MCF 10A (cell line): ENCODE results near the gene GNG2. TPM values are rescaled to one million over a fixed set of nuclear protein-coding genes. Genes with fewer than 3 reads are reported as not detected.

Experiments
- BruUV-seq: library from RNA; stranded (reverse); fragments of 400-500 nt; replicated peaks from 2 replicates; lab custom pipeline; 2021; lab: Mats Ljungman, UMichigan
- CTCF ChIA-PET: fragments of 300-600 bp; sonication (Branson Sonifier 250); formaldehyde crosslinking; extraction: SDS; loops from one replicate; lab custom pipeline; 2021; ENCODE audit warnings: antibody characterized with exemption, inconsistent platforms; lab: Yijun Ruan, JAX
- POLR2A ChIA-PET: fragments of 300-600, 350-650 bp; sonication (Branson Sonifier 250); formaldehyde crosslinking; extraction: SDS; loops from one replicate; lab custom pipeline; 2020; ENCODE audit warnings: antibody characterized with exemption, inconsistent platforms; lab: Yijun Ruan, JAX
- DNase-seq: peaks from one replicate; pipeline ENCODE4 v3.0.0-alpha.2; 2018; ENCODE audit not compliant: unreplicated experiment
- H3K27ac Mint-ChIP-seq: one replicate; pipeline ENCODE4 v1.8.0; 2022; ENCODE audit warnings: mild to moderate bottlenecking, low read depth, mixed read lengths; ENCODE audit not compliant: unreplicated experiment
- H3K27me3 Mint-ChIP-seq: one replicate; pipeline ENCODE4 v1.8.0; 2022; ENCODE audit warnings: mixed read lengths; ENCODE audit not compliant: insufficient read depth, unreplicated experiment
- H3K36me3 Mint-ChIP-seq: one replicate; pipeline ENCODE4 v1.8.0; 2022; ENCODE audit warnings: mild to moderate bottlenecking, moderate library complexity, mixed read lengths; ENCODE audit not compliant: insufficient read depth, unreplicated experiment
- H3K4me1 Mint-ChIP-seq: one replicate; pipeline ENCODE4 v1.8.0; 2022; ENCODE audit warnings: mixed read lengths; ENCODE audit not compliant: insufficient read depth, unreplicated experiment
- H3K4me3 Mint-ChIP-seq: one replicate; pipeline ENCODE4 v1.8.0; 2022; ENCODE audit warnings: mild to moderate bottlenecking, moderate library complexity, mixed read lengths; ENCODE audit not compliant: unreplicated experiment
- H3K9me3 Mint-ChIP-seq: one replicate; pipeline ENCODE4 v1.8.0; 2022; ENCODE audit warnings: mixed read lengths; ENCODE audit not compliant: unreplicated experiment
- intact Hi-C: fragments of 100-400 bp; cut with micrococcal nuclease; formaldehyde crosslinking; loops from 2 replicates; pipeline ENCODE4 v1.14.1; 2022
- total RNA-seq: library from RNA; stranded (reverse); gene quantifications from 2 replicates; pipeline ENCODE4 v1.2.3, GENCODE V29; 2022
- TF ChIP-seq, protein P1 (sequence below): fragments of 200-600 bp; IDR thresholded peaks from one replicate; pipeline ENCODE4 v1.8.0; 2022; ENCODE audit warnings: antibody characterized with exemption, mild to moderate bottlenecking; ENCODE audit not compliant: unreplicated experiment

GNG2 gene
- total RNA-seq, 1 experiment from 2014 or later: 0.28 TPM

DNA sequence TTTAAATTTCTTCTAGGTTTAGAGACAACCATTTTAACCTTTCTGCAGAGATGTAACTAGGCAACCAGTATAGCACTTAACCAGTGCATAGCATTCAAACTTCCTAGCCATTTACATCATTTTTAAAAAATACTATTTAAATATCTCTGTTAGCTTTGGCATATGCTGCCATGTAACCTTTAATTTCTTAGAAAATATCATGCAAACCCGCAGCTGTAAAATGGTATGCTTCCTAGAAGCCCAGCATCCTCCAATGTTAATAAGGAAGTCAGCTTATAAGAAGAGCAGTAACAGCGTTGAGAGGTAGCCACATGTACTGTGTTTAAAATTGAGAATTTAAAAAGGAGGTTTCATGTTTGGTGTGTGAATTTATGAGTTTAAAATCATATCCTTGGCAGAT lies 22.8 kb downstream of the GNG2 start:
- no TSS peak for BruUV-seq
- H3K36me3 Mint-ChIP-seq: no peaks in the 10 kb centered on the region
- no peaks in the 10 kb centered on the region for H3K9me3 Mint-ChIP-seq
- H3K27me3 Mint-ChIP-seq: no peaks in the 10 kb centered on the region
- TF ChIP-seq, protein P1, sequence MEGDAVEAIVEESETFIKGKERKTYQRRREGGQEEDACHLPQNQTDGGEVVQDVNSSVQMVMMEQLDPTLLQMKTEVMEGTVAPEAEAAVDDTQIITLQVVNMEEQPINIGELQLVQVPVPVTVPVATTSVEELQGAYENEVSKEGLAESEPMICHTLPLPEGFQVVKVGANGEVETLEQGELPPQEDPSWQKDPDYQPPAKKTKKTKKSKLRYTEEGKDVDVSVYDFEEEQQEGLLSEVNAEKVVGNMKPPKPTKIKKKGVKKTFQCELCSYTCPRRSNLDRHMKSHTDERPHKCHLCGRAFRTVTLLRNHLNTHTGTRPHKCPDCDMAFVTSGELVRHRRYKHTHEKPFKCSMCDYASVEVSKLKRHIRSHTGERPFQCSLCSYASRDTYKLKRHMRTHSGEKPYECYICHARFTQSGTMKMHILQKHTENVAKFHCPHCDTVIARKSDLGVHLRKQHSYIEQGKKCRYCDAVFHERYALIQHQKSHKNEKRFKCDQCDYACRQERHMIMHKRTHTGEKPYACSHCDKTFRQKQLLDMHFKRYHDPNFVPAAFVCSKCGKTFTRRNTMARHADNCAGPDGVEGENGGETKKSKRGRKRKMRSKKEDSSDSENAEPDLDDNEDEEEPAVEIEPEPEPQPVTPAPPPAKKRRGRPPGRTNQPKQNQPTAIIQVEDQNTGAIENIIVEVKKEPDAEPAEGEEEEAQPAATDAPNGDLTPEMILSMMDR: no peak
- ChIA-PET POLR2A (interaction anchor here (0.6 kb wide), 1 partner anchor 32 kb away, joined by 3 read pairs; no protein-coding TSS in a partner anchor), CTCF (no interaction called here)
- DNase-seq: no peak
- no peak overlapping the region for H3K4me3 Mint-ChIP-seq
- no peaks in the 10 kb centered on the region for H3K4me1 Mint-ChIP-seq
- H3K27ac Mint-ChIP-seq: no peak overlapping the region
- intact Hi-C loops: no loop called here

DNA sequence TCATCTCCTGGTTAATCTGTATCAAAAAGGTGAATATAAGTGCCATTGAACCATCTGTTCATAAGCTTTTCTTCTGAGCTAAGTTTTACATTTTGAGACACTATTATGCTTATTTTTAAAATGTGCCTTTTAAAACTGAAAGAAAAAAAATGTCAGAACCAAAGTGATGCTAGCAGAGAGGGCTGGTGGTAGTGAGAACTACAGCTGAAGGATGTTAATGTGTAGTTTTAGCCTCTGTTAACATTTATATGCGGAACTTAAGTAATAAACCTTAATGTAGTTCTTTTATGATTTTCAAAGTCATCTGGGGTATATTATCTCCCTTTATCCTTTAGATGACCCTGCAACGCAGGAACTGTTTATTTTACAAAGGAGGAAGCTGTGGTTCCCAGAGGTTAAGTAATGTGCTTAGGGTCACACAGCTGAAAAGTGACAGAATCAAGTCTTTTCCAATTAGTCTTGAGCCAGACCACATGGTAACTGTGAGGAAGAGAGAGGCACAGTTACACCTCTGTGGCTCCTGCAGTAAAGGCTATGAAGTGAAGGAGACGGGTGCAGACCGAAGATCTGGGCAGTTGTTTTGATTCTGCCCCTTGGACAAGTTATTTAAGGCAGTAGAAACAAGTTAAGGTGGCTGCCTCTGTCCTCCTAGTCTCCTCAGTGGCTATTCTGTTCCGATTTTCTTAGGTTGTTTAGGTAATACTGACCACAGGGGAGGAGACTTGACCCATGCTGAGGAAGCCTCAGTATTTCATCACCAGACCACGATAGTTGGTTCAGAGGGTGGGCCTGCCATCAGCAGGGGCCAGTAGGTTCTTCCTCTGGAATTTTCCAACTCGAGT lies 23.9 kb downstream of the GNG2 start:
- no peak overlapping the region for H3K27ac Mint-ChIP-seq
- H3K4me3 Mint-ChIP-seq: no peak overlapping the region
- no peaks in the 10 kb centered on the region for H3K36me3 Mint-ChIP-seq
- TF ChIP-seq, protein P1: no peak
- ChIA-PET POLR2A (interaction anchor here (0.9 kb wide), 1 partner anchor 38 kb away, joined by 3 read pairs; no protein-coding TSS in a partner anchor), CTCF (interaction anchor here (0.6 kb wide), 1 partner anchor 73 kb away, joined by 4 read pairs; no protein-coding TSS in a partner anchor)
- H3K27me3 Mint-ChIP-seq: no peaks in the 10 kb centered on the region
- H3K9me3 Mint-ChIP-seq: no peaks in the 10 kb centered on the region
- no peak for DNase-seq
- BruUV-seq: no TSS peak
- intact Hi-C loops: no loop called here
- no peaks in the 10 kb centered on the region for H3K4me1 Mint-ChIP-seq

DNA sequence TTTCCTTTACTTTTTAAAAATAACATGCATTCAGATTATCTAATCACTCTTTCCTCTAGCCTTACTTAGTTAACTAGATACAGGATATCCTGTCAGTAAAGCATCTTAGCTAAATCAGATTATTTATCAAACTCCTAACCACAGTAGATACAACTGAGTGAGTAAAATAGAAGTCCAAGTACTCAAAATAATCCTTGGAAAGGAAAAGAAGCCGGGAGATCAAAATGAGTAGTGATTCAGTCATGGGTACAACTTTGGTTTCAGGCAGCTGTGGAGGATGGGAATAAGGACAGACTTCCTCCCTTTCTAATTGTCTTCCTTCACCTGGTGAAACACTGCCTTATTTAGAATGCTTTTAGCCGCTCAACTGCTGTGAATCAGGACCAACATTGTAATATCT lies 29.4 kb downstream of the GNG2 start:
- Mint-ChIP-seq H3K36me3 (no peaks in the 10 kb centered on the region), H3K9me3 (no peaks in the 10 kb centered on the region), H3K4me3 (no peak overlapping the region), H3K4me1 (no peaks in the 10 kb centered on the region), H3K27ac (no peak overlapping the region), H3K27me3 (no peaks in the 10 kb centered on the region)
- ChIA-PET CTCF (interaction anchor here (0.6 to 0.7 kb wide), 2 partner anchors 18 to 895 kb away, joined by 3 read pairs; no protein-coding TSS in a partner anchor), POLR2A (interaction anchor here (0.7 to 1.2 kb wide), 2 partner anchors 11 to 30 kb away, joined by 3 read pairs; no protein-coding TSS in a partner anchor)
- TF ChIP-seq, protein P1: no peak
- intact Hi-C loops: no loop called here
- DNase-seq: no peak
- no TSS peak for BruUV-seq

DNA sequence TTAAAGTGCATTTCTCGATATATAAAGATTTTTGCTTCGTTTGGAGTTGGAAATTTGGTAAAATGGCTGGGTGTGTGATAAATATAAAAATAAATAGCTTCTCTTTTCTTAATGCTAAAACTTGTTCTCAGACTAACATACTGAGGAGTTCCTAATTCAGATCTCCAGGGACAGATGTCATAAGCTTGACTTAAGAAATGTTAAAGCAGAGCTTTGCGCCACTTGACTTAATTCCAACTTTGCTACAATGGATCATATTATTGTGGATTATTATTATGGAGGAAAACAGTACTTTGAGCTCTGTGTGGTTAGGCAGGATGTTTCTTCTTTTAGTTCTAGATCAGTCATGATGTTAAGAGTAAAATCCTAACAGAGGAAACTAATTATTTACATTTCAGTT lies 33.8 kb downstream of the GNG2 start:
- BruUV-seq: no TSS peak
- intact Hi-C loops: no loop called here
- no peaks in the 10 kb centered on the region for H3K36me3 Mint-ChIP-seq
- TF ChIP-seq, protein P1: no peak
- ChIA-PET POLR2A (interaction anchor here (3.0 kb wide), 1 partner anchor 12 kb away, joined by 7 read pairs; no protein-coding TSS in a partner anchor), CTCF (no interaction called here)
- H3K4me3 Mint-ChIP-seq: no peak overlapping the region
- H3K27me3 Mint-ChIP-seq: no peaks in the 10 kb centered on the region
- H3K4me1 Mint-ChIP-seq: no peaks in the 10 kb centered on the region
- H3K27ac Mint-ChIP-seq: no peak overlapping the region
- H3K9me3 Mint-ChIP-seq: no peaks in the 10 kb centered on the region
- no peak for DNase-seq
